Body of pancreas (tissue), 4 donors: ENCODE data around the gene MED16.

Experiments
- CTCF ChIP-seq, 7 experiments: fragments of 450-650 bp in 4 of 7; fragments of 200-600 bp in 3 of 7; sonication (generic) in 3 of 7; IDR thresholded peaks; one replicate each; pipeline ENCODE4 v1.5.1; 2016 to 2019; ENCODE audit warnings: antibody characterized with exemption in 7 of 7
- POLR2A ChIP-seq, 3 donors: fragments of 450-650 bp; IDR thresholded peaks; one replicate each; pipeline ENCODE4 v1.6.1; 2016; ENCODE audit warnings: antibody characterized with exemption in 3 of 3, mild to moderate bottlenecking in 2 of 3

- TF ChIP-seq CTCF (IDR thresholded peaks at IDR 0.05) (no peak), POLR2A (IDR thresholded peaks at IDR 0.05) (no peak)
These were observed 3.2 kb downstream of the MED16 start for GRCh38 chr19:889662-890295.
